Hippocampal formation (tissue), 2 donors: ENCODE measurements around the gene SLC38A3.
"Not testable (repeated sequence)": the region's sequence is repeated elsewhere in the genome, so short reads cannot be mapped to it uniquely, and the experiment has no call there.

Experiments
- DNase-seq, 2 donors: peaks; one replicate each; lab custom pipeline; 2025; lab: John Stamatoyannopoulos, UW

SLC38A3 gene

DNA sequence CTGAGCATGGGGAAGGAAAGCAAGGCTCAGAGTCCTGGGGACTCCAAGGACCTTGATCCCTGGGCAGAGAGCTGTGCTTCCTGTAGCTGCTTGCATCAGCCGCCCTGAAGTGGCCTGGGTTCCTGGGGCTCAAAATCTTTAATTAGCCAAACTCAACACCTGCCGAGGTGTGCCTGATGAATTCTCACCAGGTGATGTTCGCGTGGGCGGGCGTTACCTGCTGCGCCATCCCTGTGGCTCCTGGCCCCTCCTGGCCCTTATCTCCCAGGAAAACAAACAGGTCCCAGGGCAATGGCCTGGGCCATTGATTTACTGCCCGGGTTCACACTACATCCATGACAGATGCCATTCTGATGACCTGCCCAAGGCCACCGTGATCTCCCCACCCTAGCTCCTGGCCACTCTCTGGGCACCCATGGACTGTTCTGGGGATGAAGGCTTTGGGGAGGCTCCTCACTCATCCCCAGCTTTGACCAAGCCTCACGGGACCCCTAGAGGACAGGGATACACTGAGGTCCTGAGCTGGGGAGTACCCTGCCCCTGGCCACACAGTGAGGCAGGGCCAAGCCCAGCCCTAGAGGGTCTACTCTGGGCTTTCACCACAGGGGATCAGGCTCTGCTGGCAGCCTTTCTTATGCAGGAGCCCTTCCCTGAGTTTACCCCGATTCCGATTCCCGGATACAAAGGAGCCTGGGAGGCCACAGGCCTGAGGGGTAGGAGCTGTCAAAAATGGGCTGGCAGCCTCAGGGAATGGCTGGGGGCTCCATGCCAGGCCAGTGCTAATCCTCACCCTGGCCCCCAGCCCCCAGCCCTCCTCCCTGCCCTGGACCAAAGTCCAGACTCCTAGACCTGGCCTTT is 5.7 kb downstream of the SLC38A3 start:
- DNase-seq, result no peak

DNA sequence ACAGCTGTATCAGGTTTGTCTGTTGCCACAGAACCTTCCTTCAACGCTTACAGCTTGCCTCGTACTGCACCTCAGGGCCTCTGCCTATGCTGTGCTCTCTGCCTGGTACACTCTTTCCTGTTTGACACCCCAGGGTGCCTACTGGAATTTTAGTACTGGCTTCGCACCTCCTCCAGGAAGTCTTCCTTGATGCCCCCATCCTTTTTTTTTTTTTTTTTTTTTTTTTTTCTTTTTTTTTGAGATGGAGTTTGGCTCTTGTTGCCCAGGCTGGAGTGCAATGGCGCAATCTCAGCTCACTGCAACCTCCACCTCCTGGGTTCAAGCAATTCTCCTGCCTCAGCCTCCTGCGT is 6.3 kb downstream of the SLC38A3 start:
- DNase-seq, result not testable (repeated sequence)

DNA sequence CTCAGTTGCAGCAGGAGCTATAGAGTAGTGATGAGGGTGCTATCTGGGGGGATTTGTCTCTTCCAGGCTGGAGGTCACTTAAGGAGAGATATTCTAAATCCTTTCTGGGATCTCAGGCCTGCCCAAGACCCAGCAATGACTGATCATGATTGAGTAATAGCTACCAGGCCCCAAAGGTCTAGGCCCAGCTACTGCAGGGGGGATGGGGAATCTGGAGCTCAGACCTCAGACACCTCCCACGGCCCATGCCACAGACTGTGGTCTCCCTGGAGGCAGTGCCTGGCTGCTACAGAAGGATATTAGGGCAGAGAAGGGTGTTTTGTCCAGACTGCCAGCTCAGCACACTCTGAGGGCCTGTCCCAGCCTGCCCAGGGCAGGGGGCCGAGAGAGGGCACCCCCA is 6.9 kb downstream of the SLC38A3 start:
- DNase-seq, result no peak

DNA sequence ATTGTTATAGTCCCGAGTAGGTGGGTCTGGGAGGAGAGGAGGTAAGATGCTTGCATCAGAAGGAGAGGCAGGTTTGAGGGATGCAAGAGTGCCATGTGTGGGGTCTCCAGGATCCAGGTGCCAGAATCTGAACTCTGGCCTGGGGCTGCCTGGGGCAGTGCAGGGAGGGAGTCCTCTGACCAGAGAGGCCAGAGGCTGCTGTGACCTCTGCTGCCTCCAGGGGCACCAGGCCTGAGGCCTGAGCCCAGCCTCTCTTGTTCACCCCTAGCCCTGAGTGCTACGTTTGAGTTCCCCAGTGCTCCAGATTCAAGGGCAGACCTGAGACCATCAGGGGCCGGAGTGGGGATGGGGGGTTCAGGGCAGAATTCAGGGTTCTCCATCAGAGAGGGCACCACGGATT is 7.4 kb downstream of the SLC38A3 start:
- DNase-seq, result no peak

DNA sequence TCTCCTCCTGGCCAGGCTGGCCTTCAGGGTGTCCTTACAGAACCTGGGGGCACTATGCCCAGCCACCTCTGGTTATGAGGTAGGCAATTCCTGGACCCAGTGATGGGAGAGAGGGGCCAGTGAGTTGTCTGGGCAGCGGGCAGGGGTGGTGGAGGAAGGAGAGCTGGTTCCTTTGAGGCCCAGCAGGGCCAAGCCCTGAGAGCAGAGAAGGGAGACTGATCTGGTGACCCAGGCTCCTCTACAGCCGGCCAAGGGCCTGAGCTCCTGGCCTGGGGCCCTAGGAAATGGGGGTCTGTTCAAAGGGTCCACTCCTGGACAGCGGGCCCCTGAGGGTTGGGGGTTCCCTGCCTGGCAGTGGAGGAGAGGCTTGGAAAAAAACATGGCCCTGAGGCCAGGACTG is 7.9 kb downstream of the SLC38A3 start:
- no peak for DNase-seq

DNA sequence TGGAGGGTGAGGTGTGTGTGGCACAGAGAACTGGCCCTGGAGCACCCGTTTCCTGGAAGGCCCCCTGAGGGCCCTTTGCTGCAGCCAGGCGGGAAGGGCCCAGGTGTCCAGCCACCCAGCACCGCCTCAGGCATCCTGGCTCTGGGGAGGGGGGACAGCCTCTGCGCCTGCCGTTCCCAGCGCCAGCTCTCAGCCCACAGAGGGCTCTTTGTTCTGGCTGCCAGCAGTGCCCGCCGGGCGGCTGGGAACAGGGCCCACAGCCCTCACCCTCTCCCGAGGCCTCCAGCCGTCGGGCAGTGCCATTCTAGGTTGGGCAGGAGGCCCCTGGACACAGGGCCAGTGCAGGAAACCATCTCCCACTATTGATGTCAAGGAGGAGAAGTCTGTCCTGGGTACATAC is 8.3 kb downstream of the SLC38A3 start:
- peak; percentile 89 to 93 for DNase-seq

DNA sequence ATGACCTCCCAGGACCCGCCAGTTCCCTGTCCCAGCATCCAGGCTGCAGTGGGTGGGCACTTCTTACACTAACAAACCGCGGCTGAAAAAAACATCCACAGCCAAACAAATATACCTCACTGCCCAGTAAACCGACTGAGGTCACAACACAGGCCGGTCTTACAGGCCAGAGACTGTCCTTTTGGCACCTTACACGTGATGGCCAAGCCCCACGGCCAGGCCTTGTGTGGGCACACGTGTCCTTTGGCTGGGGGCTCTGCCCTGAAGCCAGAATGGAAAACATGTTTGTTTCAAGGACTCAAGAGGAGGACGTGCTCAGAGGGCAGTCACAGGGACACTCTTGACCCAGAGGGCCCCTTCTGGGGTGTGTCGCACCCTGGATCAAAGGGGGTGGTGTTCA is 9.8 kb downstream of the SLC38A3 start:
- DNase-seq, result no peak

DNA sequence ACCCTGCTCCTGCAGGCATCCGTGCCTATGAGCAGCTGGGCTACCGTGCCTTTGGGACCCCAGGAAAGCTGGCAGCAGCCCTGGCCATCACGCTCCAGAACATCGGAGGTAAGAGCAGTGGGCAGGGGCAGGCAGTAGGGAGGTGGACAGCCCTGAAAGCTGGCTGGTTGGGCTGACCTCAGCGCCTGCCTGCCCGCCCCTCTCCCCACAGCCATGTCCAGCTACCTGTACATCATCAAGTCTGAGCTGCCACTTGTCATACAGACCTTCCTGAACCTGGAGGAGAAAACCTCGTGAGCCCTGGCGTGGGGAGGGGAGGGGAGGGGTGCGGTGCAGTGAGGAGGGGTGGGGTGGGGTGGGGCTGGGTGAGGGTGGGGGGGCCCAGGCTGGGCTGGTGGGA is 10.5 kb downstream of the SLC38A3 start:
- no peak for DNase-seq

DNA sequence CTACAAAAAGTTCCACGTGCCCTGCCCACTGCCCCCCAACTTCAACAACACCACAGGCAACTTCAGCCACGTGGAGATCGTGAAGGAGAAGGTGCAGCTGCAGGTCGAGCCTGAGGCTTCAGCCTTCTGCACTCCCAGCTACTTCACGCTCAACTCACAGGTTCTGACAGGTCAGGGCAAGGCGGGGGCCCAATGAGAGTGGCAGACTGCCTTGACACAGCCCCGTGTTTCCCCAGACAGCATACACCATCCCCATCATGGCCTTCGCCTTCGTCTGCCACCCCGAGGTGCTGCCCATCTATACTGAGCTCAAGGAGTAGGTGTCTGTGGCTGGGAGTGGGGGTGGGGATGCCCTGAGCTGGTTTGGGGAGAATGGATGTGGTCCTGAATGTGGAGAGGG is 12.6 kb downstream of the SLC38A3 start:
- no peak for DNase-seq

DNA sequence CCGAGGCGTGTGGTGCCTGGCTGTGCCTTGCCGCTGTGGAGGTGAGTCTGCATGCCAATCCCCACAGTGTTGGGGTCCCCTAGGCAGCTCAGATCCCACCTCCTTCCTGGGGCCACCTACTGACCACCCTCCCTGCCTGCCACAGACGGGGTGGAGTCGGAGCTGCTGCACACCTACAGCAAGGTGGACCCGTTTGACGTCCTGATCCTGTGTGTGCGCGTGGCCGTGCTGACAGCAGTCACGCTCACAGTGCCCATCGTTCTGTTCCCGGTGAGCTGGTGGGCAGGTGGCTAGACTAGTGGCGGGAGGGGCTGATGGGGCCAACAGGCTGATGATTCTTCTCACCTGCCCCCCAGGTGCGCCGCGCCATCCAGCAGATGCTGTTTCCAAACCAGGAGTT is 13.4 kb downstream of the SLC38A3 start:
- DNase-seq, result no peak

DNA sequence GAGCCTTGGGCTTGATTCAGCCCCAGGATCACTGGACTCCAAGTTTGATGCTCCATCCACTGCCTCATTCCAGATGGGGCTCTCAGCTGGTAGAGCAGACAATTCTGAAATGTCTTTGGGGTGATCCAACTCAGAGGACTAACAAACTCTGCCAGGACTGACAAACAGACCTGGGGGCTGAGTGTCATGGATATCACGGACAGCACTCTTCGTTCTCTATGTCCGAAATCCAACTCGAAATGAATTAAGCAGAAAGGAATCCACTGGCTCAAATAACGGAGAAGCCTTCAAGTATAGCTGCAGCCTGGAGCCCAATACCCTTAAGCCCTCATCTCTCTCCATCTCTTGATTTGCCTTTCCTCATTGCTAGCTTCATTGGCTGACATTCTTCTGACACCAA is 14.2 kb downstream of the SLC38A3 start:
- DNase-seq, result no peak

DNA sequence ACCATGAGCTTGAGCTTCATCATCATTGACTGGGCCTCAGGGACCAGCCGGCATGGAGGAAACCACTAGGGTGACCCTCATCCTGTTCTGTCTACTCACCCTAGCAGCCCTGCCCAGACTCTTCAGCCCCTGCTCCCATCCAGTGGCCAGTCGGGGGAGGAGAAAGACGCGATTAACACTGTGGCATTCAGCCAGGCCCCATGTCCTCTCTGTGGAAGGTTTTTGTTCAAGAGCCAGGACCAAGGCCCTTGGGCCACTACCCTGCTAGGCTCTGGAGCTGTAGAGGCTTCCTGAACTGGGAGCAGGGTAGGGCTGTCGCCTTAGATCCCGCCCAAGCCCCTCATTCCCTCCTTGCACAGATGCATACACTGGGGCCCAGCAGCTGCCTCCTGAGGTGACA is 15.0 kb downstream of the SLC38A3 start:
- DNase-seq, result peak in 1 of 2 donors; percentile 21

DNA sequence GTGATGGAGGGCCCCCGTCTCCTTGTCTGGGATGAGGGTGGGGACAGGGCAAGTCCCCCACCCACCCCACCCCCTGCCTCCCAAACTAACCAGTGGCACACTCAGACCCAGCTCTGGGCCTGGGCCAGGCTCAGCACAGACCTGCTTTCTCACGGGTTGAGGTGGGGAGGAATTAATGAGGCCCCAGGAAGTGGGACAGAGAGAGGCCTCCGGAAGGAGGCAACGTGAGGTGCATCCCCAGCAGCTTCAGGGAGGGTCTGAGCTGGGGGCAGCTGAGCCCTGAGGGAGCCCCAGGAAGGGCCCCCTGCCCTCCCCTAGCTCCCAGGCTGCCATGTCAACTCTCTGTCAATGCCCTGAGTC is 16.0 kb downstream of the SLC38A3 start:
- no peak for DNase-seq

DNA sequence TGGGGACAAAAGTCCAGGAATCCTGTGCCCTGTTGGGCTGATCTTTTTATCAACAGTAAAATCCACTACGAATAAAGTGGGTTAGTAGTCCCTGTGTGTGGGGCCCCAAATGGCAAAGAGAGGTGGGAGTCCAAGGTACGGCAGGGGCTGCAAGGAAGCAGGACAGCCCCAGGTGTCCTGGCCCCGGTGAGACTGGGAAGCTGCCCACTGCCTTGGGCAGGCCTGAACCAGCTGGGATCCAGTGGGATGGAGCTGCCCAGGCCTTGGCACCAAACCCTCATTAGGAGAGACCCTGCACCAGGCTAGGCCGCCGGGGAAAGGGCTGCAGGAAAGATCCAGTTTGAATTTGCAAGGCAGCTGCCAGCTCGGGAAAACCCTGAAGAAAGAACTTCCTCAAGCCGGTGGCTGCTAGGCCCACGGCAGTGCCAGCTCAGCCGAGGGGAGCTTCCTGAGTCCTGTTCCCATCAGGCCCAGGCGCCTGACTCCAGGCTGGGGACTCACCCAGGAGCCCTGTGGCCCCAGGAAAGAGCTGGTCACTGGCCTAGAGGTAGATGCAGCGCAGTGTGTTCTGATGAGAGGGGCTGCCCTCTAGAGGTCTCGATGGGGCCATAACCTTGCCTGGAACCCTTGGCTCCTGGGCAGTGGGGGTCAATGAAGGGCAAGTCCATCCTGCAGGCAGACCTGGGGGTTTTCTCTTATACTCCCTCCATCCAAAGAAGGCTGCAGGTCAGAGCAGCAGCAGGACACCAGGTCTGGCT is 16.5 kb downstream of the SLC38A3 start:
- no peak for DNase-seq

DNA sequence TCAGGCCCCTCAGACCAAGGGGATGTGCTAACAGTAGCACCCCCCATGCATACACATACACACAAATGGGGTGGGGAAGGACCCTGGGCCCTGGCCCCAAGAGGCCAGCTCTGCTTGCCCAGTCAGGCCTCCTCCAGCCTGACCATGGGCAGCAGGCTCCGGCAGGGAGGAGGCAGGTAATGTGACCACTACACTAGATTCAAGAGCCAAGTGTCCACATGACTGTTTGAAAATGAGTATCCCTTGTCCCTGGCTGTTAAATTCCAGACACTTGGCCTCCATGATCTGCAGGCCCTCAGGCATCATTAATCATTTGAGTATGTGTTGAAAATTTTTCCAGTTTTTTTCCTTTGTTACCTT is 17.1 kb downstream of the SLC38A3 start:
- DNase-seq, result no peak

DNA sequence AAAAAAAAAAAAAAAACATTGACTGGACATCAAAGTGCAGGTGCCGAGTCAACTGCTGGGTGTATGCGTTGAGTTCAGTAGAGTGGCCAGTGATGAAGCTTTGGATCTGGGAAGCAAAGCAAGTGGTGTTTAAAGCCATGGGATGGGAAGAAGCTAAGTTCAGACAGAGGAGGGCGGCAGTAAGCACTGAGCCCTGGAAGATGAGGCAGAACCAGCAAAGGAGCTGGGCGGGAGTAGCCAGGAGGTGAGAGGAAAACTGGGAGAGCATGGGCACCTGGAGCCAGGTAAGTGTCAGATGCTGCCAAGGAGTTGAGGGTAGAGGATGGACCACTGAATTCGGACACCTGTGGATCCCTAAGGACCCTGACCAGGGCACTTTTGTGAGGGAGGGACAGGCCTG is 19.6 kb downstream of the SLC38A3 start:
- DNase-seq, result no peak

DNA sequence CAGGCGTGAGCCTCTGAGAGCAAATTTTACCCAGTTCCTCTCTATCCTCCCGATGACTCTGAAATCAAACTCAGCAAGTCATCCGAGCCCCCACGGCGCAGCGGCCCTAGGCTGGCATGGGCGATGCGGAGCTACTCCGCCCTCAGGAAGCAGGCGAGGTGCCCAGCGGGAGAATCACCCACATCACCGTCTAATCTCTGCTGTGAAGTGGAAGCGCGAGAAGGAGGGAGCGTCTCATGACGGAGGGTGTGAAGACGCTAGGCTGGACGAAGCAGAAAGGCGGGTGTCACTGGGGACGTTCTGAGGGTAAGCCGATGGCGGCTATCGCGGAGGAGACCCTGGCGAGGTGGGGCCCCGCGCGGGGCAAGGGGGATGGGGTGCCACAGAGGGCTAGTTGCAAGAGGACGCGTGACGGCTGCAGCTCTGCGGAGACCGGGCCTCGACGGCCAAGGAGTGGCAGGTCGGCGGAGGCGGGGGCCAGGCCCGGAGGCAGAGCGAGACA is 21.9 kb downstream of the SLC38A3 start:
- peak in 1 of 2 donors; percentile 53 for DNase-seq

DNA sequence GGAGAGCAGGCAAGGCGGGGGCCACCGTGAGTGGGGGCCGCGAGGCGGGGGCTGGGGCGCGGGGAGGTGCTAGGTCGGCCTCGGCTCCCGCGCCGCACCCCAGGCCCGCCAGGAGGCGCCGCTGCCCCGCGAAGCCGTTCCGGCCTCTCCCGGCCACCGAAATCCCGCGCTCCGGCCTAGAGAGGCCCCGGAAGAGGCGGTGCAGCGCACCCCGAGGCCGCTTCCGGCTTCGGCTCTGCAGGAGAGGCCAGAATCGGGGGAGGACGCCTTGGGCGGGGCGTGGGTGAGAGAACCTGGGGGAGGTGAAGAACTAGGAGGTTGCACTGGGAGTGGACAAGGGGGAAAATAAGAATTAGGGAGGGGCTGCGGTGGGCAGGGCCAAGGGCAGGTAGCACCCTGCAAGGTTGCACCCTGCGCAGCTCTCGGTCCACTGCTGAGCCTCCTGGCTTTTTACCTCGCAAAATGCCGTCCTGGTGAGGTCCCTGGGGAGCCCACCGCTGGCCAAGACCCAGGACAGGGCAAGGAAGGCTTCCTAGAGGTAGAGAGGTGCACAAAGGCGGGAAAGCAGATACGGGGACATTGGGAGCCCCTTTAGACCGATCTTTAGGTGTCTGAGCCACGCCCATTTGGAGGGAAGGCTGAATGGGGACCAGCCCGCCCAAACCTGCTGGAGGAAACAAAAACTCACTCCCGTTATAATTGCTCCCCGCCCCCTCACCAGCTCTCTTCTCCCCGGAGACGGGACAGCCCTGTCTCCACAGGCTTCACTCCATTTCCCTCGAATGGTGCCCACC is 22.5 kb downstream of the SLC38A3 start:
- peak; percentile 85 to 86 for DNase-seq

DNA sequence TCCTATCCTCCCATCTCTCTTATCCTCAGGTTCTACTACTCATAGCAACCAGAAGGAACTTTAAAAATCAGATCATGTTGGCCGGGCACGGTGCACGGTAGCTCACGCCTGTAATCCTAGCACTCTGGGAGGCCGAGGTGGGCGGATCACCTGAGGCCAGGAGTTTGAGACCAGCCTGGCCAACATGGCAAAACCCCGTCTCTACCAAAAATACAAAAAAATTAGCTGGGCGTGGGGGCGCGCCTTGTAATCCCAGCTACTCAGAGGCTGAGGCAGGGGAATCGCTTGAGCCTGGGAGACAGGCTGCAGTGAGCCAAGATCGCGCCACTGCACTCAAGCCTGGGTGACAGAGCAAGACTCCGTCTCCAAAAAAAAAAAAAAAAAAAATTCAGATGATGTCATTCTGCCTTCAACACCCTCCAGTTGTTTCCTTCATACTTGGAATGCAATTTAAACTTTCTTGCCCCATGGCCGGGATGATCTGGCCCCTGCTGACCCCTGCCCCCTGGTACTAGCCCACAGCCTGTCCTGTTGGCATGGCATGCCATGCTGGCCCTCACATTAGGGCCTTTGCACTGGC is 23.2 kb downstream of the SLC38A3 start:
- not testable (repeated sequence) for DNase-seq

DNA sequence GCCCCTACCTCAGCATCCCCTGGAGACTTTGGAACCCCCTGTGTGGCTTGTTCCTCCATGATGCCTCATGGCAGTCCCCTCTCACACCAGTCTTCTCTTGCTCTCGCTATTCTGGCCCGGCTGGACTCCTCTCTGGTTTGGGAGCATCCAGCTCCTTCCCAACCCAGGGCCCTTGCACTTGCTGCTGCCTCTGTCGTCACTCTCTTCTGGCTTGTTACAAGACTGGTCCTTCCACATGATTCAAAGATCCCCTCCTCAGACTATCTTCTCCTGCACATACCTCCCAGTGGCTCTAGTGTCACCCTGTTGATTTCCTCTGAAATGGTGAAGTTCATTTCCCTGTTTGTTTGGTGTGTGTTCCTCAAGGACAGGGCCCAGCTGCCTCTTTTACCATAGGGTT is 24.4 kb downstream of the SLC38A3 start:
- DNase-seq, result no peak

DNA sequence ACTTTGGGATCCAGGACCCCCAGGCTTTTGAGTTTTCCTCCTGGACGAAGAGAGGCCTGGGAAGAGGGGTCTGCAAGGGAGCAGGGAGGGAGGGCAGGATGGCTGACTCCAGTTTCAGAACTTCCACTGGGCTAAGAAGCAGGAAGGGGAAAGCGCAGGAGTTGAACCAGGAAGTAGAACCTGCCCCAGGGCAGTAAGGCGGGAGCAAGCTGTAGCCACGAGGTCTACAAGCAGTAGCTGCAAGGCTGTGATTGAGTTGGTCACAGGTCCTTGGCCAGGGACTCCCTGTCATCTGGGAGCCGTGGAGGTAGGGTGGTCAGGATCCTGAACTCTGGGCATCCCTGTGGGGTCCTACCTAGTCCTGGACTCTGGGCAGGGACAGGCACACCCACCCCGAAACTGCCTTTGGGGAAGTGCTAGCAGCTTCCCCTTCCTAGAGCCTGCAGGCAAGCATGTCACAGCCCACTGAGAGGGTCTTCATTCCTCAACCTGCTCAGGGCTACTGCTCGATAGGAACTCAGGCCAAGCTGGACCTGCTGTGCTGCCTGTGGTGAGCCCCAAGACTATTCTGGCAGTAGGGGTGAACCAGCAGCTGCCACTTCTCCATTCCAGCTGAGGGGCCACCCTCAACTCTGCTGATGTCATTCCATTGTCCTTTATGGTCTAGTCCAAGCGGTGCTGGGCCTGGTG is 25.2 kb downstream of the SLC38A3 start:
- DNase-seq, result no peak

DNA sequence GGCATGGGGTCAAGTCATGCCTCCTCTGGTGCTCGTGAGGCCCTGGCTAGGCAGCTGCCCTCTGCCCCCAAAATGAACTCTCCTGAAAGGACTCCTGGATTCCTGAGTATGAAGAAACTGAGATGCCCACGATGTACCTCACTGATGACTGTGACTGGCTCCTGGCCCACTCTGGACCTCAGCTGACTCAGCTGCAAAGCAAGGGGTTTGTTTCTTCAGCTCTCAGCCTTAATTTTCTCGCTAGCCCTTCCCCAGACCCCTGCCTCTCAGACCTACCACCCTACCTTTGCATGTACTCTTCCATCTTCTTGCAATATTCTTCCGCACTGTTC is 25.7 kb downstream of the SLC38A3 start:
- DNase-seq, result no peak
